ENCODE measurements around the gene NAT16.

GRCh38 chr7:101160910-101161309, 19.2 kb downstream of the NAT16 start:
- TF ChIP-seq CTCF (IDR thresholded peaks at IDR 0.05) (no peak), POLR2A (IDR thresholded peaks at IDR 0.05) (no peak)

All from body of pancreas (tissue), 4 donors.